K562 (cell line): ENCODE measurements around the gene CNOT6. TPM values are rescaled to one million over a fixed set of nuclear protein-coding genes. Genes with fewer than 3 reads are reported as not detected.
A peak's percentile ranks its signal among the peaks of the same experiment; 100 is the strongest.

Source experiments
- ASH1L ChIP-seq: fragments of 450-650 bp; IDR thresholded peaks from 2 replicates; pipeline ENCODE4 v1.6.1; 2018; ENCODE audit warnings: borderline replicate concordance, mild to moderate bottlenecking, low read depth; ENCODE audit not compliant: partially characterized antibody
- BRD4 ChIP-seq: fragments of 200-600 bp; sonication (generic); IDR thresholded peaks from 2 replicates; pipeline ENCODE4 v1.6.1; 2017; ENCODE audit warnings: inconsistent platforms
- CBX2 ChIP-seq: fragments of 200-600 bp; sonication (generic); IDR thresholded peaks from one replicate; pipeline ENCODE4 v1.6.1; 2012; ENCODE audit warnings: mild to moderate bottlenecking, low read length, inconsistent platforms; ENCODE audit not compliant: insufficient read depth, poor library complexity, severe bottlenecking
- DDX20 ChIP-seq: fragments of 450-650 bp; IDR thresholded peaks from 2 replicates; pipeline ENCODE4 v1.6.1; 2016; ENCODE audit warnings: missing genetic modification characterization, low read depth, mild to moderate bottlenecking, missing compliant biosample characterization, moderate library complexity
- DPF2 ChIP-seq: fragments of 450-650 bp; IDR thresholded peaks from 2 replicates; pipeline ENCODE4 v1.6.1; 2016
- ESRRB ChIP-seq: fragments of 250-450 bp; sonication (Bioruptor Pico); IDR thresholded peaks from 2 replicates; pipeline ENCODE4 v1.5.0; 2020; ENCODE audit warnings: mild to moderate bottlenecking, moderate library complexity, borderline replicate concordance
- HDAC1 ChIP-seq, 2 experiments: fragments of 450-650 bp; IDR thresholded peaks; 2 replicates each; pipeline ENCODE4 v1.6.1; 2016 to 2017; ENCODE audit warnings: inconsistent platforms in 1 of 2, mild to moderate bottlenecking in 1 of 2, moderate library complexity in 1 of 2
- HIVEP1 ChIP-seq: fragments of 250-450 bp; sonication (Bioruptor Pico); IDR thresholded peaks from 2 replicates; pipeline ENCODE4 v1.4.0; 2020; ENCODE audit warnings: mild to moderate bottlenecking
- KLF13 ChIP-seq: fragments of 450-650 bp; IDR thresholded peaks from 2 replicates; pipeline ENCODE4 v1.6.1; 2016; ENCODE audit warnings: missing genetic modification characterization, low read depth, mild to moderate bottlenecking, missing compliant biosample characterization, moderate library complexity, borderline replicate concordance
- MECOM ChIP-seq: fragments of 250-450 bp; sonication (Bioruptor Pico); IDR thresholded peaks from 2 replicates; pipeline ENCODE4 v1.8.0; 2022; ENCODE audit warnings: inconsistent platforms
- NFE2L1 ChIP-seq: fragments of 450-650 bp; IDR thresholded peaks from 2 replicates; pipeline ENCODE4 v1.6.1; 2016; ENCODE audit warnings: missing genetic modification characterization, low read depth, mild to moderate bottlenecking, missing compliant biosample characterization, moderate library complexity, borderline replicate concordance
- NR2C2 ChIP-seq, 2 experiments: fragments of 200-800 bp in 1 of 2; sonication (Bioruptor generic) in 1 of 2; sonication (generic) in 1 of 2; formaldehyde crosslinking in 1 of 2; IDR thresholded peaks; 2 replicates each; pipeline versions ENCODE4 v1.6.1 to v1.8.0; 2016 to 2022; ENCODE audit warnings: mild to moderate bottlenecking in 1 of 2, missing compliant biosample characterization in 1 of 2, missing genetic modification characterization in 1 of 2, missing genetic modification reagents in 1 of 2
- RAD21 ChIP-seq, 2 experiments: fragments of 250-450 bp in 1 of 2; fragments of 450-650 bp in 1 of 2; sonication (Bioruptor Pico) in 1 of 2; formaldehyde crosslinking in 1 of 2; IDR thresholded peaks in 1 of 2; conservative IDR thresholded peaks in 1 of 2; 2 replicates each; pipeline versions ENCODE4 v1.4.0 to v1.8.0; 2020 to 2022; ENCODE audit warnings: mild to moderate bottlenecking in 2 of 2, moderate library complexity in 1 of 2
- TEAD1 ChIP-seq, 2 experiments: fragments of 450-650 bp in 1 of 2; sonication (generic) in 1 of 2; formaldehyde crosslinking; IDR thresholded peaks; 2 replicates each; pipeline versions ENCODE4 v1.4.0 to v1.8.0; 2020 to 2022; ENCODE audit warnings: mild to moderate bottlenecking in 2 of 2, missing genetic modification reagents in 1 of 2
- TEAD2 ChIP-seq: fragments of 450-650 bp; IDR thresholded peaks from 2 replicates; pipeline ENCODE4 v1.6.1; 2016; ENCODE audit warnings: missing genetic modification characterization, control low read depth, missing compliant biosample characterization
- ZNF12 ChIP-seq: sonication (generic); formaldehyde crosslinking; IDR thresholded peaks from 2 replicates; pipeline ENCODE4 v1.4.0; 2020; ENCODE audit warnings: mild to moderate bottlenecking, missing genetic modification reagents
- ZNF41 ChIP-seq: fragments of 250-450 bp; sonication (Bioruptor Pico); conservative IDR thresholded peaks from 2 replicates; pipeline ENCODE4 v1.4.0; 2020; ENCODE audit warnings: mild to moderate bottlenecking
- ZNF696 ChIP-seq: fragments of 250-450 bp; sonication (Bioruptor Pico); conservative IDR thresholded peaks from 2 replicates; pipeline ENCODE4 v1.4.0; 2020; ENCODE audit warnings: mild to moderate bottlenecking, moderate library complexity
- ZNF785 ChIP-seq: fragments of 250-450 bp; sonication (Bioruptor Pico); IDR thresholded peaks from 2 replicates; pipeline ENCODE4 v1.4.0; 2020; ENCODE audit warnings: mild to moderate bottlenecking
- polyA plus RNA-seq, 8 experiments: library from polyadenylated mRNA; depleted of rRNA in 4 of 8; stranded (reverse) in 5 of 8; unstranded in 3 of 8; fragments of >200 nt; fragmentation: Nextera tagmentation in 2 of 8; fragmentation: Illumina TruSeq in 1 of 8; extraction: Ambion mirVana in 2 of 8; extraction: Trizol in 1 of 8; gene quantifications; 2 replicates each; pipeline versions ENCODE4 v1.2.1 to v1.2.3, GENCODE V29; 2011 to 2014; ENCODE audit warnings: inconsistent platforms in 1 of 8, missing spikeins in 1 of 8
- total RNA-seq, 7 experiments: library from RNA; depleted of rRNA in 6 of 7; stranded (reverse); fragments of >200 nt in 6 of 7; fragmentation: Illumina TruSeq in 2 of 7; extraction: Trizol in 2 of 7; gene quantifications; 2 replicates each; pipeline versions ENCODE4 v1.2.1 to v1.2.3, GENCODE V29; 2011 to 2021; ENCODE audit warnings: low replicate concordance in 1 of 7
- TF ChIP-seq, protein P1 (sequence below), 2 experiments: fragments of 200-800 bp in 1 of 2; sonication (Bioruptor generic) in 1 of 2; sonication (generic) in 1 of 2; formaldehyde crosslinking in 1 of 2; IDR thresholded peaks in 1 of 2; conservative IDR thresholded peaks in 1 of 2; 2 replicates each; pipeline versions ENCODE4 v1.5.0 to v1.6.1; 2016 to 2020; ENCODE audit warnings: missing compliant biosample characterization in 1 of 2, missing genetic modification characterization in 1 of 2, missing genetic modification reagents in 1 of 2
- TF ChIP-seq, protein P2 (sequence below): sonication (generic); formaldehyde crosslinking; IDR thresholded peaks from 2 replicates; pipeline ENCODE4 v1.8.0; 2022; ENCODE audit warnings: mild to moderate bottlenecking, missing genetic modification reagents

CNOT6 gene
- total and polyA plus RNA-seq, 9 of the 15 experiments (the other 6 are each of a cell fraction or from before 2014, with no cell fraction given), result 4.9 to 32.4 (median 14.0) TPM

DNA sequence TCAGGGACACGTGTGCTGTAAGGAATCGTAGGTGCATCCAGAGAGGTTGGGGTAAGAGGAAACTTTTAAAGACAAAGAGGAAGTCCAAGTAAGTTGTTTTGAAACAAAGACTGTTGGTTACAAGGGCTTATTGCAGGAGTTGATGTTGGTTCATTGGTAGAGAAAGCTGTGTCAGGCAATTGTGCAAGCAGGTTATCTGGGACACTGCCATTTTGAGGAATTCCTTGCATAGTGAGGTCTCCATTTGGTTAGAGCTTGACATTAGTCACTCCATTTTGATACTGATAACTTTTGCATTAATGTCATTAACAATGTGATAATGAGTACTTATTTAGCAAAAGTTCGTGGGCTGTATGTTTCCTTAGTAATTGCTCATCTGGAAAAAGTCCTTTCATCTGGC is 24.9 kb downstream of the CNOT6 start (continued):
- TF ChIP-seq MECOM, result peak; percentile 54; the same call in 1 of the 2 replicates
- no peak for TF ChIP-seq CBX2
- peak; percentile 72; the same call in 1 of the 2 replicates for TF ChIP-seq TEAD2 (tag)
- TF ChIP-seq, protein P1, sequence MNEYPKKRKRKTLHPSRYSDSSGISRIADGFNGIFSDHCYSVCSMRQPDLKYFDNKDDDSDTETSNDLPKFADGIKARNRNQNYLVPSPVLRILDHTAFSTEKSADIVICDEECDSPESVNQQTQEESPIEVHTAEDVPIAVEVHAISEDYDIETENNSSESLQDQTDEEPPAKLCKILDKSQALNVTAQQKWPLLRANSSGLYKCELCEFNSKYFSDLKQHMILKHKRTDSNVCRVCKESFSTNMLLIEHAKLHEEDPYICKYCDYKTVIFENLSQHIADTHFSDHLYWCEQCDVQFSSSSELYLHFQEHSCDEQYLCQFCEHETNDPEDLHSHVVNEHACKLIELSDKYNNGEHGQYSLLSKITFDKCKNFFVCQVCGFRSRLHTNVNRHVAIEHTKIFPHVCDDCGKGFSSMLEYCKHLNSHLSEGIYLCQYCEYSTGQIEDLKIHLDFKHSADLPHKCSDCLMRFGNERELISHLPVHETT (CRISPR knock-in tag; conservative IDR thresholded peaks at IDR 0.05 in 1 of 2, IDR thresholded peaks at IDR 0.05 in 1 of 2), result peak in 1 of 2 experiments; percentile 66; a peak in 1 of 4 replicates
- 0 out of 2 replicates have a peak, but pooled peaks have one; percentile 32 for TF ChIP-seq HIVEP1
- TF ChIP-seq ZNF785, result no peak
- TF ChIP-seq ASH1L, result no peak
- peak; percentile 55; the same call in 1 of the 2 replicates for TF ChIP-seq KLF13 (tag)
- TF ChIP-seq NR2C2 (CRISPR knock-in tag; IDR thresholded peaks at IDR 0.05), result no peak
- TF ChIP-seq NR2C2 (tag; IDR thresholded peaks at IDR 0.05), result 0 out of 2 replicates have a peak, but pooled peaks have one; percentile 21
- no peak for TF ChIP-seq BRD4
- TF ChIP-seq DDX20 (tag), result peak; percentile 92
- peak; percentile 35; the same call in 1 of the 2 replicates for TF ChIP-seq NFE2L1
- no peak for TF ChIP-seq RAD21 (CRISPR knock-in tag; conservative IDR thresholded peaks at IDR 0.05 in 1 of 2, IDR thresholded peaks at IDR 0.05 in 1 of 2)
- no peak for TF ChIP-seq HDAC1 (IDR thresholded peaks at IDR 0.05)
- no peak for TF ChIP-seq ZNF41 (CRISPR knock-in tag)
- TF ChIP-seq TEAD1 (CRISPR knock-in tag; IDR thresholded peaks at IDR 0.05), result peak in 1 of 2 experiments; percentile 64; a peak in 1 of 4 replicates
- TF ChIP-seq ESRRB, result no peak
- no peak for TF ChIP-seq ZNF12 (CRISPR knock-in tag)
- TF ChIP-seq ZNF696, result no peak
- TF ChIP-seq DPF2, result no peak
- TF ChIP-seq, protein P2, sequence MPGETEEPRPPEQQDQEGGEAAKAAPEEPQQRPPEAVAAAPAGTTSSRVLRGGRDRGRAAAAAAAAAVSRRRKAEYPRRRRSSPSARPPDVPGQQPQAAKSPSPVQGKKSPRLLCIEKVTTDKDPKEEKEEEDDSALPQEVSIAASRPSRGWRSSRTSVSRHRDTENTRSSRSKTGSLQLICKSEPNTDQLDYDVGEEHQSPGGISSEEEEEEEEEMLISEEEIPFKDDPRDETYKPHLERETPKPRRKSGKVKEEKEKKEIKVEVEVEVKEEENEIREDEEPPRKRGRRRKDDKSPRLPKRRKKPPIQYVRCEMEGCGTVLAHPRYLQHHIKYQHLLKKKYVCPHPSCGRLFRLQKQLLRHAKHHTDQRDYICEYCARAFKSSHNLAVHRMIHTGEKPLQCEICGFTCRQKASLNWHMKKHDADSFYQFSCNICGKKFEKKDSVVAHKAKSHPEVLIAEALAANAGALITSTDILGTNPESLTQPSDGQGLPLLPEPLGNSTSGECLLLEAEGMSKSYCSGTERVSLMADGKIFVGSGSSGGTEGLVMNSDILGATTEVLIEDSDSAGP (CRISPR knock-in tag), result no peak
